Stomach (tissue), 9 donors: ENCODE measurements around the gene PJVK. TPM values are rescaled to one million over a fixed set of nuclear protein-coding genes. Genes with fewer than 3 reads are reported as not detected.

ENCODE experiments used
- DNase-seq, 2 donors: peaks; one replicate each; pipeline versions ENCODE4 v3.0.0 to v3.0.0-alpha.2; 2013 to 2019
- H3K27ac ChIP-seq, 5 donors: fragments of 200-600 bp in 4 of 5; sonication (generic) in 4 of 5; one replicate each; pipeline ENCODE4 v1.5.1; 2013 to 2019; ENCODE audit warnings: mild to moderate bottlenecking in 1 of 5, moderate library complexity in 1 of 5
- H3K27me3 ChIP-seq, 3 donors: fragments of 200-600 bp; sonication (generic); one replicate each; pipeline ENCODE4 v1.5.1; 2017 to 2019; ENCODE audit warnings: mixed run types in 1 of 3
- H3K36me3 ChIP-seq, 4 donors: fragments of 200-600 bp; sonication (generic); 1 replicate in 3 of 4; 2 replicates in 1 of 4; pipeline ENCODE4 v1.5.1; 2016 to 2019
- H3K4me1 ChIP-seq, 4 donors: fragments of 200-600 bp; sonication (generic); one replicate each; pipeline ENCODE4 v1.5.1; 2016 to 2019
- H3K4me3 ChIP-seq, 4 donors: fragments of 200-600 bp; sonication (generic) in 3 of 4; one replicate each; pipeline ENCODE4 v1.5.1; 2016 to 2019; ENCODE audit warnings: mild to moderate bottlenecking in 1 of 4
- H3K9me3 ChIP-seq, 4 donors: fragments of 200-600 bp; sonication (generic); one replicate each; pipeline ENCODE4 v1.5.1; 2016 to 2019
- CTCF ChIP-seq, 7 experiments: fragments of 450-650 bp in 4 of 7; fragments of 200-600 bp in 3 of 7; sonication (generic) in 3 of 7; IDR thresholded peaks; one replicate each; pipeline ENCODE4 v1.5.1; 2016 to 2019; ENCODE audit warnings: antibody characterized with exemption in 7 of 7, control low read depth in 2 of 7, mild to moderate bottlenecking in 1 of 7
- EP300 ChIP-seq: sonication (generic); formaldehyde crosslinking; IDR thresholded peaks from one replicate; pipeline ENCODE4 v1.6.1; 2017; ENCODE audit warnings: antibody characterized with exemption
- POLR2A ChIP-seq, 4 donors: fragments of 450-650 bp; IDR thresholded peaks; one replicate each; pipeline ENCODE4 v1.6.1; 2016; ENCODE audit warnings: antibody characterized with exemption in 4 of 4, control low read depth in 2 of 4, mild to moderate bottlenecking in 1 of 4, moderate library complexity in 1 of 4
- POLR2AphosphoS5 ChIP-seq, 3 donors: sonication (generic); formaldehyde crosslinking; IDR thresholded peaks; one replicate each; pipeline ENCODE4 v1.6.1; 2016; ENCODE audit warnings: antibody characterized with exemption in 3 of 3
- WGBS, 5 donors: extraction: QIAGEN DNeasy Blood & Tissue Kit in 3 of 5; methylation state at CpG; one replicate each; pipeline versions ENCODE4 v1.1.5 to v1.1.7; 2013 to 2018; 5-methylcytosine and 5-hydroxymethylcytosine counted together
- intact Hi-C: fragments of 100-400 bp; cut with DNase I; formaldehyde crosslinking; loops from one replicate; pipeline ENCODE4 v1.15.1; 2023; ENCODE audit warnings: low total_unique reads
- polyA plus RNA-seq, 3 donors: library from polyadenylated mRNA; stranded (reverse); fragments of 200-250 nt; gene quantifications; one replicate each; pipeline ENCODE4 v1.2.3, GENCODE V29; 2013
- total RNA-seq, 5 donors: library from RNA; depleted of rRNA; stranded (reverse); fragments of >200 nt; gene quantifications; one replicate each; pipeline versions ENCODE4 v1.1.0 to v1.2.3, GENCODE V29; 2014 to 2016
- donor health status: healthy with polysubstance abuse.
- donor health status: Bipolar disorder and iron deficiency.
- donor health status: healthy.

Gene PJVK
- total and polyA plus RNA-seq, 8 donors = 0.72 to 8.8 (median 3.0) TPM; not detected in 2

- no peaks in the 10 kb centered on the region for H3K36me3 ChIP-seq
- peaks cover 51 to 69% (median 61%) of the 10 kb centered on the region in 4 donors for H3K4me1 ChIP-seq
- intact Hi-C loops = no loop called here
- DNase-seq = peak in 1 of 2 donors; percentile 17
- TF ChIP-seq CTCF (IDR thresholded peaks at IDR 0.05) (peak in 1 of 7 experiments; percentile 6), POLR2A (IDR thresholded peaks at IDR 0.05) (no peak)
- no peaks in the 10 kb centered on the region for H3K27me3 ChIP-seq
- 26 to 30% (median 27%) methylated on average over 19 of the region's 19 CpGs for WGBS, 5 donors
- H3K4me3 ChIP-seq = peak overlapping the region; percentile 64 to 94 (median 88)
- peak overlapping the region; percentile 92 to 97 (median 95) for H3K27ac ChIP-seq
- H3K9me3 ChIP-seq = no peaks in the 10 kb centered on the region
These were observed 28.6 kb downstream of the PJVK start for GRCh38 chr2:178479758-178480226.

- no peaks in the 10 kb centered on the region for H3K27me3 ChIP-seq
- H3K27ac ChIP-seq = peak within 1 kb of the TSS; percentile 92 to 97 (median 95)
- H3K4me3 ChIP-seq = peak within 1 kb of the TSS; percentile 64 to 94 (median 88)
- H3K4me1 ChIP-seq = peaks cover 58 to 76% (median 68%) of the 10 kb centered on the region in 4 donors
- no peaks in the 10 kb centered on the region for H3K9me3 ChIP-seq
- DNase-seq = peak; percentile 95 to 98
- no peaks in the 10 kb centered on the region for H3K36me3 ChIP-seq
- peak; percentile 67 to 95 (median 90) for TF ChIP-seq POLR2AphosphoS5 (IDR thresholded peaks at IDR 0.05)
- no peak for TF ChIP-seq EP300
- TF ChIP-seq POLR2A (IDR thresholded peaks at IDR 0.05) = peak in 1 of 4 donors; percentile 33
- no peak for TF ChIP-seq CTCF (IDR thresholded peaks at IDR 0.05)
- intact Hi-C loops = no loop called here
- WGBS, 5 donors = 0 to 1% (median 0%) methylated on average over 58 to 92 of the region's 92 CpGs
These were observed 29.3 kb downstream of the PJVK start, which contains the start of gene PLEKHA3 for GRCh38 chr2:178480227-178481181. Gene PLEKHA3, plus strand, starts transcription at chr2:178480457. Its CDS starts 413 bp downstream, at chr2:178480870.

GRCh38 chr2:178482437-178482836 is 31.3 kb downstream of the PJVK start:
- H3K4me3 ChIP-seq = peak overlapping the region in 2 of 4 donors; percentile 64 to 86

More at GRCh38 chr2:178482437-178482836, 31.3 kb downstream of the PJVK start:
- intact Hi-C loops = no loop called here
- Histone ChIP-seq H3K4me1 (peaks cover 61 to 71% (median 64%) of the 10 kb centered on the region in 4 donors), H3K27me3 (no peaks in the 10 kb centered on the region), H3K9me3 (no peaks in the 10 kb centered on the region), H3K36me3 (peaks cover 0 to 16% (median 11%) of the 10 kb centered on the region in 4 donors), H3K27ac (no peak overlapping the region)
- WGBS, 5 donors = 77 to 85% (median 77%) methylated on average over 4 of the region's 4 CpGs
- DNase-seq = no peak
- TF ChIP-seq POLR2AphosphoS5 (IDR thresholded peaks at IDR 0.05) (no peak), CTCF (IDR thresholded peaks at IDR 0.05) (no peak), EP300 (no peak), POLR2A (IDR thresholded peaks at IDR 0.05) (no peak)
